Muscle layer of colon (tissue), 2 donors: ENCODE results near the gene MEFV.

Experiments used
- H3K27ac ChIP-seq: one replicate; pipeline ENCODE4 v1.7.0; 2013; ENCODE audit warnings: low read depth, mild to moderate bottlenecking, low read length, moderate library complexity
- H3K27me3 ChIP-seq, 2 donors: one replicate each; pipeline ENCODE4 v1.7.0; 2013; ENCODE audit warnings: low read length in 2 of 2, mild to moderate bottlenecking in 2 of 2; ENCODE audit not compliant: insufficient read depth in 2 of 2, control insufficient read depth in 1 of 2
- H3K36me3 ChIP-seq: one replicate; pipeline ENCODE4 v1.7.0; 2013; ENCODE audit warnings: mild to moderate bottlenecking, low read length; ENCODE audit not compliant: insufficient read depth
- H3K4me1 ChIP-seq: one replicate; pipeline ENCODE4 v1.7.0; 2013; ENCODE audit warnings: mild to moderate bottlenecking, low read length; ENCODE audit not compliant: insufficient read depth
- H3K4me3 ChIP-seq, 2 donors: one replicate each; pipeline ENCODE4 v1.7.0; 2013; ENCODE audit warnings: low read length in 2 of 2, low read depth in 1 of 2, mild to moderate bottlenecking in 1 of 2, moderate library complexity in 1 of 2
- H3K9ac ChIP-seq: one replicate; pipeline ENCODE4 v1.7.0; 2013; ENCODE audit warnings: low read length
- H3K9me3 ChIP-seq: one replicate; pipeline ENCODE4 v1.7.0; 2013; ENCODE audit warnings: mild to moderate bottlenecking, low read length
- donor health status: abdominal sarcoma.
- donor health status: Adenocarcinoma of cecum.

The MEFV gene

DNA sequence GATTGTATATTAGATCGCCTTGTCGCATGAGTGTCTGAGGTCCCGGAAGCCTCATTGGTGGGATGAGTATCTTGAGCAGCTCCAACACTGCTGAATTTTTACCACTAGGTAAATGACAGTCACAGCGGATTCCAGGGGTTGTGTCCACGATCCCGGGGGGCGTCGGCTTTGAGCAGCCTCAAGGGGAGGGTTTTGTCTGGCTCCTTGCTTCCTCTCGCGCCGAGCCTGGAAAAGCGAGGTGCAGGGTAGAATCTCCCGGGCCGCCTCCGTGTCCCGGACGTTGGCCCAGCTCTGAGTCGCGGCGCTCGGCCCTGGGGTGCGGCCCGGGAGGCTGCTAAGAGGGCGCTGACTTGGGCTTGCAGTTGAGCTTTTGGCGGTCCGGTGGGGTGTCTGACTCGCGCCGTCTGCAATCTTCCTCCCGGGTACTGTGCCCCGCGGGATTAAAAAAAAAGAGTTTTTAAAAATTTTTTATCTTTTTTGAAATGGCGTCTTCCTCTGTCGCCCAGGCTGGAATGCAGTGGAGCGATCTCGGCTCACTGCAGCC, 63.9 kb downstream of the MEFV start:
- Histone ChIP-seq H3K27me3 (peaks cover 56 to 84% of the 10 kb centered on the region in 2 donors), H3K4me3 (no peak overlapping the region), H3K4me1 (no peaks in the 10 kb centered on the region), H3K9me3 (no peaks in the 10 kb centered on the region), H3K36me3 (no peaks in the 10 kb centered on the region), H3K9ac (no peak overlapping the region), H3K27ac (no peak overlapping the region)
